Measurements from ENCODE around the gene FGF21.
"Not testable (repeated sequence)": the region's sequence is repeated elsewhere in the genome, so short reads cannot be mapped to it uniquely, and the experiment has no call there.

Gene FGF21

DNA sequence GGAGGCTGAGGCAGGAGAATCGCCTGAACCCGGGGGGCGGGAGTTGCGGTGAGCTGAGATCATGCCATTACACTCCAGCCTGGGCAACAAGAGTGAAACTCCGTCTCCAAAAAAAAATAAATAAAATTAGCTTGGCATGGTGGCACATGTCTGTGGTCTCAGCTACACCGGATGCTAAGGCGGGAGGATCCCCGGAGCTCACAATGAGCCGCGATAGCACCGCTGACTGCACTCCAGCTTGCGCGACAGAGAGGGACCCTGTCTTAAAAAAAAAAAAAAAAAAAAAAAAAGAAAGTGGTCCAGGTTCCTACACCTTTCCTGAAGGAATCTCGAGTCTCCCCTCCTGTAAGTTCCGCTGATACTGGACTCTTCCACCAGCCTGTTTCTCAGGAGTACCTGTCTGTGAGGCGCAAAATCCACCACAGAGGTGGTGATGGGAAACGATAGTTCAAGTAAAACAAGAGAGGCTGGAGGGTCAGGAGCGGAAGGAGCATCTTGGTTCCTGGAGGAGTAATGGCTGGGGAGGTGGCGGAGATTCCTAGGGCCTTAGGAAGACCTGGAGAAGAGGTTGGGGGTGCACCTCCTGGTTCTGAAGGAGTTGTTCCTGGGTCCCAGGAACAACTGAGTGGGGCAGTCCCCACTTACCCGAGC, 3.4 kb upstream of the FGF21 start:
- no peak for DNase-seq (ENCODE audit: low spot score)

- DNase-seq (ENCODE audit: low spot score) = no peak
These were observed 2.6 kb upstream of the FGF21 start, which contains the start of gene FUT1 for GRCh38 chr19:48752496-48753365. TSS of gene FUT1 (minus strand) at chr19:48752641. CDS start at chr19:48751281, 1,360 bp downstream.

GRCh38 chr19:48755787-48756186, 463 bp downstream of the FGF21 start:
- DNase-seq (ENCODE audit: low spot score) = no peak

- DNase-seq (ENCODE audit: low spot score) = no peak
These were observed 888 bp downstream of the FGF21 start for GRCh38 chr19:48756212-48756611.

DNA sequence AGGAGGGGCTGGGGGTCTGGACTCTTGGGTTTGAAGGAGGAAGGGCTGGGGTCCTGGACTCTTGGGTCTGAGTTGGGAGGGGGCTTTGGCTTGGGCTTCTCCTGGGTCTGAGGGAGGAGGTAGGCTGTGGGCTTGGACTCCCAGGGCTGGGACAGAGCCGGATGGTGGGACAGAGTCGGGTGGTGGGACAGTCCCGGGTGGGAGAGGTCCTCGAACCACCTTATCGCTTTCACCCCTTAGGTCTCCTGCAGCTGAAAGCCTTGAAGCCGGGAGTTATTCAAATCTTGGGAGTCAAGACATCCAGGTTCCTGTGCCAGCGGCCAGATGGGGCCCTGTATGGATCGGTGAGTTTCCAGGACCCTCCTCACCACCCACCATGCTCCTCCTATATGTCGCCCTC, 1.4 kb downstream of the FGF21 start:
- no peak for DNase-seq (ENCODE audit: low spot score)

DNA sequence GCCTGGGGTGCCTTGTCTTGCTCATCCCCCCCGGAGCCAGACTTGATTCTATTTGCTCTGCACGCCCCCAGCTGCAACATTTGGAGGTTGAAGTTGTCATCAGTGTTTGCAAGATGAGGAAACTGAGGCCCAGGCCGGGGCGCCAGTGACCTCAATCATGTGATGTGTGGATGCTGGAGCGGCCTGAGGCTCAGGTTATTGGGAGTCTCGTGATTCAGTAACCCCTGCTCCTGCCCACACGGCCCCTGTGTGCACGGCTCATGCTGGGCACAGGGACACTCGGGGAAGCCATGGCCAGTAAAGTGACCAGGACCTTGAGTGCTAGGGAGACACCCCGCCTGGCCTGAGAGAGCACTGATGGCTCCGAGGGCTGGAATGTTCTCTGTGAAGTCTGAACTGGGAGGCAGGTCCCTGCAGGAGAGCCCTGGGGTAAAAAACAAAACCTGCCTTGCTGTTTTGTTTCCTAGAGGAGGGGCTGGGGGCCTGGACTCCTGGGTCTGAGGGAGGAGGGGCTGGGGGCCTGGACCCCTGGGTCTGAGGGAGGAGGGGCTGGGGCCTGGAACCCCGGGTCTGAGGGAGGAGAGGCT, 1.9 kb downstream of the FGF21 start:
- no peak for DNase-seq (ENCODE audit: low spot score)

DNA sequence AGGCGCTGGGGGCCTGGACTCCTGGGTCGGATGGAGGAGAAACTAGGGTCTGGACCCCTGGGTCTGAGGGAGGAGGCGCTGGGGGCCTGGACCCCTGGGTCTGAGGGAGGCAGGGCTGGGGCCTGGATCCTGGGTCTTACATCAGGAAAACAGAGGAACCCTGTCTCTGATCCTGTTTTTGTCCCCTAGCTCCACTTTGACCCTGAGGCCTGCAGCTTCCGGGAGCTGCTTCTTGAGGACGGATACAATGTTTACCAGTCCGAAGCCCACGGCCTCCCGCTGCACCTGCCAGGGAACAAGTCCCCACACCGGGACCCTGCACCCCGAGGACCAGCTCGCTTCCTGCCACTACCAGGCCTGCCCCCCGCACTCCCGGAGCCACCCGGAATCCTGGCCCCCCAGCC, 2.4 kb downstream of the FGF21 start:
- DNase-seq (ENCODE audit: low spot score) = no peak

- DNase-seq (ENCODE audit: low spot score) = no peak
These were observed 5.3 kb downstream of the FGF21 start for GRCh38 chr19:48760504-48761205.

DNA sequence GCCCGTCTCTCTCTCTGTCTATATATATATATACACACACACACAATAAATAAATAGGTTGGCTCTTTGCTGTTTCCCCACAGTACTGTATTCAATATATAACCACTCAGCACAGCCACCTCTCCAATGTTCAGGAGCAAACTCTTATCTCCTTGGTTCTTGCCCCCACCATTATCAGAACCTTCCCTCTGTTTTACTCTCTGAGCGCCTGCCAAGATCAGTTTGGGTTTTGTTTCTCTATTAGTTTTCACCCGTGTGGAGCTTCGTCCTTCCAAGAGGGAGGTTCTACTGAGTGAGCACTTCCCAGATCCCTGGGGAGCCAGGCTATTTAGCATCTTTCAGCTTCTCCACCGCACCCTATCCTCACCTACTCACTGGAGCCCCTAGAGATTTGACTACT, 10.5 kb downstream of the FGF21 start:
- not testable (repeated sequence) for DNase-seq (ENCODE audit: low spot score)

DNA sequence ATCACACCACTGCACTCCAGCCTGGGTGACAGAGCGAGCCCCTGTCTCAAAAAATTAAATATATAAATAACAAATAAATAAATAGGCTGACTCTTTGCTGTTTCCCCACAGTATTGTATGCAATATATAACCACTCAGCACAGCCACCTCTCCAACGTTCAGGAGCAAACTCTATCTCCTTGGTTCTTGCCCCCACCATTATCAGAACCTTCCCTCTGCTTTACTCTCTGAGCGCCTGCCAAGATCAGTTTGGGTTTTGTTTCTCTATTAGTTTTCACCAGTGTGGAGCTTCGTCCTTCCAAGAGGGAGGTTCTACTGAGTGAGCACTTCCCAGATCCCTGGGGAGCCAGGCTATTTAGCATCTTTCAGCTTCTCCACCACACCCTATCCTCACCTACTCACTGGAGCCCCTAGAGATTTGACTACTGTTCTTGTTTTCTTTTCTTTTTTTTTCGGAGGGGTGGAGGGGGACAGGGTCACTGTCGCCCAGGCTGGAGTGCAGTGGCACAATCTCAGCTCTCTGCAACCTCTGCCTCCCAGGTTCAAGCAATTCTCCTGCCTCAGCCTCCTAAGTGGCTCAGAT, 12.9 kb downstream of the FGF21 start:
- not testable (repeated sequence) for DNase-seq (ENCODE audit: low spot score)

- no peak for DNase-seq (ENCODE audit: low spot score)
These were observed 13.8 kb downstream of the FGF21 start for GRCh38 chr19:48768994-48769713.

- DNase-seq (ENCODE audit: low spot score) = no peak
These were observed 14.9 kb downstream of the FGF21 start for GRCh38 chr19:48770266-48770665.

DNA sequence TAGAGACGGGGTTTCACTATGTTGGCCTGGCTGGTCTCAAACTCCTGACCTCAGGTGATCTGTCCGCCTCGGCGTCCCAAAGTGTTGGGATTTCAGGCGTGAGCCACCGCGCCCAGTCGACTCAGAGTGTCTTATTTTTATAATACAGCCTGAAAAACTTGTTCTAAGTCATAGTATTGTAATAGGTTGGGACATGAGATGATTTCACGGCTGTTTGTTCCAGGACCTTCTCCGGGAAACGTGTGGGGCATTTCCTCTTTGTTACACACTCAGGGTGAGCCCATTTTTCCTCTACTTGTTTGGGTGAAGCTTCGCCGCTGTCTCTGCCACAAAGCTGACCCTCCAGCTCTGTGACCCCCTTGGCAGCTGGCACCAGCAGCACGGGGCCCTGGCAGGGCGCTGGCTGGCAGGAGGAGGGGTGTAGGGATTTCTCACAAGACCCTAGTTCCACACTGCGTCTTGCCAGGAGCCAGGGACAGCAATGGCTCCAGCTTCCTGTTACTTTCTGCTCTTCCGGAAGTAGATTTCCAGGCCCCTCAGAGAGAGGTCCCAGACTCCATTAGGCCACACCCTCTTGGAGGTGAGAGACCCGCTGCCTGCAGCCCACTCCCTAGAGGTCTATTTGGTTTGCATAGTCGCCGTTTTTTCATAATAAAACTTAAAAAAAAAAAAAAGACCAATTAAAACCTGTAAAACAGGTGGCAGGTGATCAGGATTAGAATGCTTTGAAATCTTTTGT, 15.6 kb downstream of the FGF21 start:
- DNase-seq (ENCODE audit: low spot score) = no peak

DNA sequence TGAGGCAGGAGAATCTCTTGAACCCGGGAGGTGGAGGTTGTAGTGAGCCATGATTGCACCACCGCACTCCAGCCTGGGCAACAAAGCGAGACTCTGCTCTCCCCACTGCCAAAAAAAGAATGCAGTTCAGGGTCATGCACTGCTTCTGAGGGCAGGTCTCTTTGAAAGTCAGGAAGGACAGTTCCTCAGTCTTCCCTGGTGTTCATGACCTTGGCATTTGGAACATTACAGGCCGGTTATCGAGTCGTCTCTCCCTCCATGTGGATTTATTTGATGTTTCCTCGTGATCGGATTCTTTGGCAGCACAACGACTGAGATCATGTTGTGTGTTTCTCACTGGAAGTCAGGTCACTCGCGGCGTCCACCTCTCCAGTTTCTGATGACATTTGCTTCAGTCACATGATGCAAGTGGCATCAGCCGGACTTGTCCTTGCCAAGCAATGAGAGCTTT, 17.2 kb downstream of the FGF21 start:
- DNase-seq (ENCODE audit: low spot score) = no peak

DNA sequence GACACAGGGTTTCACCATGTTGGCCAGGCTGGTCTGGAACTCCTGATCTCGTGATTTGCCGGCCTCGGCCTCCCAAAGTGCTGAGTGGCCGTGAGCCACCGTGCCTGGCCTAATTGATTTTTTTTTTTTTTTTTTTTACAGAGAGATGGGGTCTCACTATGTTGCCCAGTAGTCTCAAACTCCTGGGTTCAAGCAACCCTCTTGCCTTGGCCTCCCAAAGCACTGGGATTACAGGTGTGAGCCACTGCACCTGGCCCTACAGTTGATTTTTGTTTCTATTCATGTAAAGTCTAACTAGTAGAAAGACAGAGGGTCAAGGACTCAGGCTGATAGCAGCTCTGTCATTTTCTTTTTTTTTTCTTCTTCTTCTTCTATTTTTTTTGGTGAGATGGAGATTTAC, 21.8 kb downstream of the FGF21 start:
- DNase-seq (ENCODE audit: low spot score) = no peak

GRCh38 chr19:48777720-48778119, 22.4 kb downstream of the FGF21 start:
- DNase-seq (ENCODE audit: low spot score) = no peak

DNA sequence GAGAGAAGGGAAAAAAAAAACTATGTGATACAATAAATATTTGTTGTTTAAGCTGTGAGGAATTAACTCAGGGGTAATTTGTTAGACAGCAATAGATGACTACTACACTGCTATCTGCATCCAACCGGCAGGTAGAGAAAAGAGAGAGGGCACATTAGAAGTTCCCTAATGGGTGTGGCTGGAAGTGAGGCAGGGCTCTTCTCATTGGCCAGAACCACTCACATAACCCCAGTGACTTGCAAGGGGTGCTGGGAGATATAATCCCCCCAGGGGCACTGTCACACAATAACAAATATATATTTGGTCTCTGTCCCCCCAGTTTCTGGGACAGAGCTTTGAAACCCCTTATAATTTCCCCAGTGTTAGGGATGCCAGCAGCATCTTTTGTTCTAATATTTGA, 24.3 kb downstream of the FGF21 start:
- no peak for DNase-seq (ENCODE audit: low spot score)

GRCh38 chr19:48780631-48781391, 25.5 kb downstream of the FGF21 start:
- DNase-seq (ENCODE audit: low spot score) = no peak

- DNase-seq (ENCODE audit: low spot score) = no peak
These were observed 29.2 kb downstream of the FGF21 start for GRCh38 chr19:48784527-48784926.

- DNase-seq (ENCODE audit: low spot score) = not testable (repeated sequence)
These were observed 31.1 kb downstream of the FGF21 start for GRCh38 chr19:48786422-48786821.
